COLO668 (cell line): ENCODE data around the gene RAD52.

ENCODE experiments used
- DNase-seq: peaks from one replicate; lab custom pipeline; 2025; ENCODE audit not compliant: unreplicated experiment; lab: John Stamatoyannopoulos, UW

The RAD52 gene

DNA sequence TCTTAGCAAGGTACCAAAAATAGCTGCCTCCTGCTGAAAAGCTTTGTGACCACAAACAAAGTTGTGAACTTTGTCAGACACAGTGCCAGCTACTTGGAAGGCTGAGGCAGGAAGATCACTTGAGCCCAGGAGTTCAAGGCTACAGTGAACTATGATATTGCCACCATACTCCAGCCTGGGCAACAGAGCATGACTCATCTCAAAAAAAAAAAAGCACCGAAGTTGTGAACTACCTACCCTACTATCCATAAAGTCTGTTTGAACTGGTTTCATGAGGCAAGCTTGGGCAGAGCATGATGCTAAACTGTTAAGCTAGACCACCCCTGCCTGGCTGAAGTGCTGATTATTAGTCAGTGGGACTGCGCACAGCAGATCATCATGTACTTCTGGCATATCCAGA lies 75.5 kb downstream of the RAD52 start:
- no peak for DNase-seq

DNA sequence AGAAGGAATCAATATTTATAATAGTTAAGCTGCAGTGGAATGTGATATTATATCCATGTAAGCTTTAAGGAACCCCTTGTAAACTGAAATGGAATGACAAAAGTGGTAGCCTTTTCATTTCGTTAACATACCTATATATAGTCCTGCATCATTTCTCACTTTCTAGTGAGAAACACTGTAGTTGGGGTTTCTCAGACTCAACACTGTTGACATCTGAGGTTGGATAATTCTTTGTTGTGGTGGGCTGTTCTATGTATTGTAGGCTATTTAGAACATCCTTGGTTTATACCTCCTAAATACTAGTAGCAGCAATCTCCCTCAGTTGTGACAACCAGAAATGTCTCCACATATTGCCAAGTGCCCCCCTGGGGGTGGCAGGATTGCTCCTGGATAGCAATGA lies 79.1 kb downstream of the RAD52 start:
- no peak for DNase-seq

DNA sequence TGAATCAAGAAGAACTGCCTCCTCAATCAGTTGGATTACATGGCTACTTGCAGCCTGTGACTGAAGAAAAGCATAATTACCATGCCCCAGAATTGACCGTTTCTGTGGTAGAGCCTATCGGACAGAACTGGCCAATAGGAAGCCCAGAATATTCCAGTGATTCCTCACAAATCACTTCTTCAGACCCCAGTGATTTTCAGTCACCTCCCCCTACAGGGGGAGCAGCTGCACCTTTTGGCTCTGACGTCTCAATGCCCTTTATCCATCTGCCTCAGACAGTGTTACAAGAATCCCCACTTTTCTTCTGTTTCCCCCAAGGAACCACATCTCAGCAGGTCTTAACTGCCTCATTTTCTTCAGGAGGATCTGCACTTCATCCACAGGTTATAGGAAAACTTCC lies 80.8 kb downstream of the RAD52 start:
- no peak for DNase-seq

DNA sequence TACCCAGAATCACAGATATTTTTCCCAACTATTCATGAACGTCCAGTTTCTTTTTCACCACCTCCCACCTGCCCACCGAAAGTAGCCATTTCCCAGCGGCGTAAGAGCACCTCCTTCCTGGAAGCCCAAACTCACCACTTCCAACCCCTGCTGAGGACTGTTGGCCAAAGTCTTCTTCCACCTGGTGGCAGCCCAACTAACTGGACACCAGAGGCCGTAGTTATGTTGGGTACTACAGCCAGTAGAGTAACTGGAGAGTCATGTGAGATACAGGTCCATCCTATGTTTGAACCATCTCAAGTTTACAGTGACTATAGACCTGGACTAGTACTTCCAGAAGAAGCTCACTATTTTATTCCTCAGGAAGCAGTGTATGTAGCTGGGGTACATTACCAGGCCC lies 81.6 kb downstream of the RAD52 start:
- DNase-seq: no peak

DNA sequence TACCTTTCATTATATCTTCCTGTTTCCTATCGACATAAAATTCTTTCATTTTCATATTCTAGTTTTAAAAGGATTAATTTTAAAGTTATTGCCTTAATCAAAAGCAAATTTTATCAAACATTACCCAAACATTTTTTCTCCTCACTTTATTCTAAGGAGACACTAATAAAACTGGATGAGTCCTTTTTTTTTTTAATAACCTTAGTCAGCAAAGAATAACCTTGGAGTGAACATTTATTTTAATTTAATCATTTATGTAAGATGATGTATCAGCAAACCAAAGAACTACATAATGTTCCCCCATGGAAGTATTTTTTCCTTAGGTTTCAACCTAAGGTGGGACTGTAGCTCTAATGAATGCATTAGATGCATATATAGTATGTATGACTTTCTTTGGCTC lies 83.9 kb downstream of the RAD52 start:
- no peak for DNase-seq

DNA sequence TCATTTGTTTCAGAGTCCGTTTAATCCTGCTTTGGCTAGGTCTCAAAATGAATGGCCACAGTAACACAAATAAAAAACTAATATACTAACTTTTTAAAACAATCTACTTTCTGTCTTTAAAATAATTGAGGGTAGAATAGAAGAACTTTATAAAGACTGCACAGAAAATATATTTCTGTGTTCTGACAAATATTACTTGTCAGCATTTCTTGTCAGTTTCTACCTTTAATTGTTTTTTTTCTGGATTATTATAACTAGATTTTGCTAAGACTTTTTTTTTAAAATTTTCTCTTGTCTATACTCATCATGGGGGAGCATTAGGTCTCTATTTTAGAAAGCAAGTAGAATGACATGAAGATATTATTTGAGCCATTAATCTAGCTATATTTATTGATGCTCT lies 86.2 kb downstream of the RAD52 start:
- DNase-seq: no peak

DNA sequence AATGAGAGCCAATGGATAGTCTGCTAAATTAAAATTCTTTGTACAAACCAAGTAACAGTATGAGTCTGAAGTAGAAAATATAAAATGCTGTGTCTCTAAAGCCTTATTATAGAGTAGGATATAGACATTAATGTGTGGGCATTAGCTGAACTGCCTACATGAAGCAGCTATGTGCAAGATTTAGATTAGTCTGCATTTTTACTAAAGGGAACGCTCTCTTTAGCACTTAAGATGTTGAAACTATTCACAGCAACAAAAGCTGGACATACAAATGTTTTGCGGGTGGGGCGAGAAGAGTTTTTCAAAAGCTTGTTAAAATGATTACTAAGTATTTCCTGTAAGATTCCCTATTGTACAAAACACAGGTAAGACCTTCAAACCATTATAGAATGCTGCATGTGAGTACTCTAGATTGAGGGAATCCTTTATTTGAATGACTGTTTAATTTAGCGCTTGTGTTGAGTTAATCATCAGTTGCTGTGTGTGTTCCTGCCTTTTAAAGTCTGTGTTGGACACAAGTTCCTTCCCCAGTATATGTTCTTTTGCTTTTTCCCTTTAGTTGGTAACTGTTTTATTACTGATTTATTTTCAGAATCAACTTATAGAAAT lies 87.1 kb downstream of the RAD52 start:
- DNase-seq: no peak
